CD4-positive, alpha-beta T cell treated with Interleukin-6 at 100 ng/mL for 8 hours (primary cell): ENCODE results near the gene LPGAT1.
"Not testable (repeated sequence)": the region's sequence is repeated elsewhere in the genome, so short reads cannot be mapped to it uniquely, and the experiment has no call there.

Experiments used
- DNase-seq: peaks from one replicate; pipeline ENCODE4 v3.0.0-alpha.2; 2020; ENCODE audit warnings: mixed read lengths, low spot score

Gene LPGAT1, protein sequence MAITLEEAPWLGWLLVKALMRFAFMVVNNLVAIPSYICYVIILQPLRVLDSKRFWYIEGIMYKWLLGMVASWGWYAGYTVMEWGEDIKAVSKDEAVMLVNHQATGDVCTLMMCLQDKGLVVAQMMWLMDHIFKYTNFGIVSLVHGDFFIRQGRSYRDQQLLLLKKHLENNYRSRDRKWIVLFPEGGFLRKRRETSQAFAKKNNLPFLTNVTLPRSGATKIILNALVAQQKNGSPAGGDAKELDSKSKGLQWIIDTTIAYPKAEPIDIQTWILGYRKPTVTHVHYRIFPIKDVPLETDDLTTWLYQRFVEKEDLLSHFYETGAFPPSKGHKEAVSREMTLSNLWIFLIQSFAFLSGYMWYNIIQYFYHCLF

GRCh38 chr1:211830328-211831142 lies at the start of gene LPGAT1:
Gene LPGAT1 (minus strand): TSS chr1:211830763. CDS start chr1:211829296, 1,467 bp downstream.
- peak; percentile 55 for DNase-seq

GRCh38 chr1:211879475-211879874 lies 48.9 kb upstream of the LPGAT1 start:
- no peak for DNase-seq

GRCh38 chr1:211876851-211877590 lies 46.5 kb upstream of the LPGAT1 start:
- DNase-seq, result no peak

- DNase-seq, result no peak
These were observed 45.0 kb upstream of the LPGAT1 start for GRCh38 chr1:211875541-211875940.

GRCh38 chr1:211874521-211875347 lies 44.2 kb upstream of the LPGAT1 start:
- no peak for DNase-seq

- not testable (repeated sequence) for DNase-seq
These were observed 43.2 kb upstream of the LPGAT1 start for GRCh38 chr1:211873731-211874130.

DNA sequence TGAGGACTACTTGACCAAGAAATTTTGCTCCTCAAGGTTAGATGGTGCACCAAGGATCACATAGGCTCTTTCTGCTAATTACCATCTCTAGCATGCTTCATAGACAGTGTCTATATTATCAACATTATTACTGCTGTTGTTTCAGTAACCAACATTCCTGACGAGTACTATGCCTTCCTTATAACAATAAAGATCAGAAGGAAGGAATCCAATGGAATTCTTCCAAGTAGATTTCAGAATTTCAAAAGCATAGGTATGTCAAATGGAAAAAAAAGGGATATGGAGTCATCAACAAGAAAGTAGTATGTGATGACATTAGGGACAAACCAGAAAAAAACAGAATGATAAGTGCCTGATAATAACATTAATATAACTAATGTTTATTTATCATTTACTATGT lies 39.6 kb upstream of the LPGAT1 start:
- DNase-seq, result no peak

DNA sequence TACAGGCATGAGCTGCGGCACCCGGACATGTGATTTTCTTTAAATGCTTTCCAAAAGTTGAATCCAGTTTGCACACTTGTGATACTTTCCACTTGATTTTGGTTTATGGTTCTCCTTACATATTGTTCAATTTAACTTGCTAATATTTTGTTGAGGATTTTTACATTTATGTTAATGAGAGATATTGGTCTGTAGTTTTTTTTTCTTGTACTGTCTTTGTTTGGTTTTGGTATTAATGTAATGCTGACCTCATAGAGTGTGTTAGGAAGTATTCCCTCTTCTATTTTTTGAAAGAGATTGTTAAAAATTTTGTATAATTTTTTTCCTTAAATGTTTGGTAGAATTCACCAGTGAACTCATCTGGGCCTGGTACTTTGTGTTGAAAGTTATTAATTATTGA lies 34.6 kb upstream of the LPGAT1 start:
- DNase-seq, result no peak

- no peak for DNase-seq
These were observed 28.8 kb upstream of the LPGAT1 start for GRCh38 chr1:211859405-211859804.

DNA sequence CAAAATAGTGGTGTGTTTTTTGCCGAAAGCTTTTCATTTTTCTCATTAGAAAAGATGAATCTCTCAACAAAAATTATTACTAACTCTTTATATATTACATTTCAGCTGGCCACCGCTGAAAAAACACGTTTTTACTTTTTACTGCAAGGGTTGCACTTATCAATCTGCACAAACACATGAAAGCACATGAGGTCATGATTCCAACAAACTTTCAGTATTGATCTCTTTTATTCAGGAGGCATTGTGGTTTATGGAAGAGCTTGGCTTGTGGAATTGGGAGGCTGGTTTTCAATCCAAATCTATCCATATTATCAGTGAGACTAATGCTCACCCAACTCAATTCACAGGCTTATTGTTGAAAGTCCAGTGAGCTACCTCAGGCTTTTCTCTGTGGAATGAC lies 20.6 kb upstream of the LPGAT1 start:
- DNase-seq, result no peak

GRCh38 chr1:211843507-211844298 lies 13.1 kb upstream of the LPGAT1 start:
- DNase-seq, result no peak

DNA sequence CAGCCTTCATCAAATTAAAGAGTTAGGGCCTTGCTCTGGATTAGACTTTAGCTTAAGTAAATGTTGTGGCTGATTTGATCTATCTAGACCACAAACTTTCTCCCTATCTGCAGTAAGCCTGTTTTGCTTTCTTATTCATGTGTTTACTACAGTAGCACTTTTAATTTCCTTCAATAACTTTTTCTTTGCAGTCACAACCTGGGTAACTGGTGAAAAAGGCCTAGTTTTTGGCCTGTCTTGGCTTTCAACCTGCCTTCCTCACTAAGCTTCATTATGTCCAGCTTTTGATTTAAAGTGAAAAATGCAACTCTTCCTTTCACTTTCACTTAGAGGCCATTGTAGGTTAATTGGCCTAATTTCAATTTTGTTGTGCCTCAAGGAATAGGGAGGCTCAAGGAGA lies 12.5 kb upstream of the LPGAT1 start:
- DNase-seq, result no peak

DNA sequence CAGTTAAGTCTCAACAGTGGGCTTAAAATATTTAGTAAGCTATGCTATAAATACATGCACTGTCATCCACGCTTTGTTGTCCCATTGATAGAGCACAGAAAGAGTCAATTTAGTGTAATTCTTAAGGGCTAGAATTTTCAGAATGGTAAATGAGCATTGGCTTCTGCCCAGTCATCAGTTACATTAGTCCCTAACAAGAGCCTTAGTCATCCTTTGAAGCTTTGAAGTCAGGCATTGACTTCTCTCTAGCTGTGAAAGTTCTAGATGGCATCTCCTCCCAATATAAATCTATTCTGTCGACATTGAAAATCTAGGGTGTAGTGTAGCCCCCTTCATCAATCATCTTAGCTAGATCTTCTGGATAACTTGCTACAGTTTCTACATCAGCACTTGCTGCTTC lies 12.0 kb upstream of the LPGAT1 start:
- no peak for DNase-seq

DNA sequence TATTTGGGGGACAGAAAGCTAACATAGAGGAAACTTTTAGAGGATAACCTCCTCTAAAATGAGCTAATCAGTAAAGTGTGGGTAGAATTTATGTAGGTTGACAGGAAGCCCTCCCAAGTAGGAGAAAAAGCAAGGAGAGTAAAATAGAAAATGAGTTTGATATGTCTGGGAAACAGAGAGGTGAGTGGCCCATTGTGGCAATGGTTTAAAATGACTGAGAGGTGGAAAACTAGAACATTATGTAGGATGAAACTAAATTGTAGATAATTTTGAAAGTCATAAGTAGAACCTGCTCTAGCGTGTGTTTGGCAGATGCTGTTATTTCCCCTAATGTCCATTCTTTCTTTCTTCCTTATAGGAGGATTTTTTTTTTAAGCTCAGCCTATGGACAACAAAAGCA lies 8.5 kb upstream of the LPGAT1 start:
- DNase-seq, result no peak

GRCh38 chr1:211833174-211833820 lies 2.7 kb upstream of the LPGAT1 start:
- peak; percentile 31 for DNase-seq

DNA sequence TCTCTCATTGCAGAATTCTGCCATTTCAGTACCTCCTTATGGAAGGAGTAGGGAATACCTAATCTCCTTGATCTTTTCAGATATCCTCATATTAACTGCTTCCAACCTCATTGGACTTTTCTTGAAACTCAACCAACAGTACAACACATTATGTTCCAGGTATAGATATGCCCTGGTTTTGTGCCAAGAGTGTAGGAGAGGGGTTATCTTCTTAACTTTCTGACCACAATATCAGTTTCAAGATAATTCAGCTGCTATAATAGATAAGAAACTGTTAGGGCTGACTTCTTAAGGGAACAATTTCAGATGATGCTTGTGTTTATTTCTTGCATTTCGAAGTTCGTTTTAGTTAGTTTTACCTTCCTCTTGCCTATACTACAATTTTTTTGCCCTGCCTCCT lies 2.1 kb upstream of the LPGAT1 start:
- no peak for DNase-seq

- no peak for DNase-seq
These were observed 1.2 kb upstream of the LPGAT1 start for GRCh38 chr1:211831558-211832323.

GRCh38 chr1:211830055-211830327 lies 572 bp downstream of the LPGAT1 start:
- DNase-seq, result peak; percentile 12

DNA sequence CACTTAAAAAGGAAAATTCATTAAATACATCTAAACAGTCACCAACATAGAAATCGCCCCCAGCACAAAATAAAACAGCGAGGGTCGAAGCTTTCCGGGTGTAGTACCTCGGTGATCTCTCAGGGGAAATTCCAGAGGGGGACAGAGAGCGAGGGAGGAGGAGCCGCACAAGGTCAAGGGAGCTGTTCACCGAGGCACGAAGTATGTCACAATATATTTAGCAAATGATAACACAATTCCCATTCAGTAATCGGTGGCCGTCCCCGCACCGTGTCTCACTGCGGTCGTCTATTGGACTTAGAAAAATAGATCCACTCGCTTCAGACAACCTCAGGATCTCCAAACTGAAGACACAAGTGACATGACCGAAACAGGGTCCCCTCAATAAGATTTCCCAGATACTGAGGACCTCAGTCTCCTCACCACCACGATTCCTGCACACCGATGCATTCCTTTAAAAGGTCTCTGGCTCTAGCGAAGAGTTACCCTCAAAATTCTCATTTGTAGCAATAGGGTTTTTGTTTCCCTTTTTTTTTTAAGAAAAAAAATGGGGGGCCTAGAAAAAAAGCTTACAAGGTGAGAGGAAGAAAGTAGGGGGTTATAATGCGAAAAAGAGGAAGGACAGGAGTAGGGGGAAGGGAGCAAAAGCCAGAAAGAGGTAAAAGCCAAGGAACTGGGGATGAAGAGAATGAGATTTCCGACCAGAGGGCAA lies 1.1 kb downstream of the LPGAT1 start:
- no peak for DNase-seq
